H1 (cell line): ENCODE data around the gene RBM15B. TPM values are rescaled to one million over a fixed set of nuclear protein-coding genes. Genes with fewer than 3 reads are reported as not detected.

Experiments used
- CTCF ChIA-PET: fragments of 300-600 bp; sonication (Branson Sonifier 250); formaldehyde crosslinking; loops from one replicate; lab custom pipeline; 2021; ENCODE audit not compliant: partially characterized antibody; lab: Charles Lee
- POLR2A ChIA-PET: fragments of 300-600 bp; sonication (Branson Sonifier 250); formaldehyde crosslinking; loops from one replicate; lab custom pipeline; 2021; ENCODE audit warnings: inconsistent platforms; ENCODE audit not compliant: partially characterized antibody; lab: Charles Lee
- DNase-seq, 2 experiments: peaks; one replicate each; pipeline versions ENCODE4 v3.0.0 to v3.0.0-alpha.2; 2010 to 2022; ENCODE audit warnings: low spot score in 2 of 2, low read depth in 1 of 2, mixed read lengths in 1 of 2
- FAIRE-seq: peaks from 2 replicates; lab custom pipeline; 2011; peaks lifted over from hg19 to GRCh38; lab: Jason Lieb, UNC
- H2AFZ ChIP-seq: 2 replicates; pipeline ENCODE4 v1.8.1; 2012; ENCODE audit warnings: low read length, inconsistent platforms
- H2AK5ac ChIP-seq: 2 replicates; pipeline ENCODE4 v1.6.1; 2013; ENCODE audit warnings: low read depth, low read length
- H2BK120ac ChIP-seq: replicated peaks from 2 replicates; pipeline ENCODE3; 2013; ENCODE audit warnings: low read depth, low read length, inconsistent platforms
- H2BK12ac ChIP-seq: 2 replicates; pipeline ENCODE4 v1.6.1; 2013; ENCODE audit warnings: low read depth, low read length
- H2BK15ac ChIP-seq: 2 replicates; pipeline ENCODE4 v1.6.1; 2013; ENCODE audit warnings: low read length
- H2BK20ac ChIP-seq: 2 replicates; pipeline ENCODE4 v1.6.1; 2013; ENCODE audit warnings: low read length
- H2BK5ac ChIP-seq: 2 replicates; pipeline ENCODE4 v1.6.1; 2013; ENCODE audit warnings: low read depth, low read length
- H3K14ac ChIP-seq: 2 replicates; pipeline ENCODE4 v1.6.1; 2013; ENCODE audit warnings: inconsistent platforms; ENCODE audit not compliant: insufficient read length
- H3K18ac ChIP-seq: 2 replicates; pipeline ENCODE4 v1.6.1; 2013; ENCODE audit warnings: low read length; ENCODE audit errors: extremely low read depth
- H3K23ac ChIP-seq: 2 replicates; pipeline ENCODE4 v1.6.1; 2013; ENCODE audit warnings: inconsistent platforms; ENCODE audit not compliant: insufficient read length
- H3K23me2 ChIP-seq: 2 replicates; pipeline ENCODE4 v1.6.1; 2013; ENCODE audit warnings: low read depth, low read length
- H3K27ac ChIP-seq: 2 replicates; pipeline ENCODE4 v1.6.1; 2011; ENCODE audit warnings: low read depth, low read length, inconsistent platforms
- H3K27me3 ChIP-seq, 4 experiments: replicated peaks in 1 of 4; 1 replicate in 1 of 4; 2 replicates in 3 of 4; pipeline versions ENCODE4 v1.6.1 to v1.8.1; 2011 to 2013; ENCODE audit warnings: low read length in 3 of 4, mild to moderate bottlenecking in 3 of 4, inconsistent platforms in 2 of 4, mixed read lengths in 2 of 4, moderate library complexity in 1 of 4; ENCODE audit not compliant: control insufficient read depth in 3 of 4, insufficient read depth in 3 of 4; ENCODE audit errors: extremely low read depth in 1 of 4
- H3K36me3 ChIP-seq, 4 experiments: 2 replicates each; pipeline versions ENCODE4 v1.6.1 to v1.8.1; 2011 to 2013; ENCODE audit warnings: mild to moderate bottlenecking in 4 of 4, low read length in 3 of 4, moderate library complexity in 2 of 4, control low read depth in 1 of 4, inconsistent platforms in 1 of 4; ENCODE audit not compliant: insufficient read depth in 4 of 4, control insufficient read depth in 2 of 4
- H3K4ac ChIP-seq: replicated peaks from 2 replicates; pipeline ENCODE3; 2013; ENCODE audit warnings: low read length, low read depth, mixed read lengths, inconsistent platforms; ENCODE audit not compliant: insufficient read length
- H3K4me1 ChIP-seq, 4 experiments: replicated peaks in 1 of 4; 1 replicate in 1 of 4; 2 replicates in 3 of 4; pipeline versions ENCODE4 v1.6.1 to v1.8.1; 2011 to 2013; ENCODE audit warnings: low read length in 3 of 4, inconsistent platforms in 2 of 4, mixed read lengths in 1 of 4; ENCODE audit not compliant: insufficient read depth in 4 of 4, control insufficient read depth in 3 of 4
- H3K4me2 ChIP-seq, 2 experiments: 2 replicates each; pipeline versions ENCODE4 v1.6.1 to v1.8.1; 2011 to 2013; ENCODE audit warnings: low read depth in 2 of 2, low read length in 2 of 2, control low read depth in 1 of 2, inconsistent platforms in 1 of 2, mild to moderate bottlenecking in 1 of 2; ENCODE audit not compliant: insufficient read depth in 1 of 2
- H3K4me3 ChIP-seq, 4 experiments: fragments of 200-600, 300-600 bp in 1 of 4; sonication (generic), shearing (Covaris generic), sonication (Bioruptor Twin) in 1 of 4; 2 replicates each; pipeline versions ENCODE4 v1.5.1 to v1.8.1; 2011 to 2016; ENCODE audit warnings: low read length in 4 of 4, low read depth in 3 of 4, control low read depth in 2 of 4, inconsistent platforms in 2 of 4, mild to moderate bottlenecking in 2 of 4, mixed read lengths in 1 of 4, moderate library complexity in 1 of 4; ENCODE audit not compliant: insufficient read depth in 2 of 4; ENCODE audit errors: extremely low read depth in 1 of 4
- H3K56ac ChIP-seq: replicated peaks from 2 replicates; pipeline ENCODE3; 2013; ENCODE audit warnings: low read depth, mild to moderate bottlenecking, mixed read lengths, low read length, inconsistent platforms; ENCODE audit not compliant: insufficient read length
- H3K79me1 ChIP-seq: 2 replicates; pipeline ENCODE4 v1.6.1; 2013; ENCODE audit warnings: low read depth, low read length, control low read depth
- H3K79me2 ChIP-seq, 2 experiments: 2 replicates each; pipeline versions ENCODE4 v1.6.1 to v1.8.1; 2012 to 2013; ENCODE audit warnings: low read length in 2 of 2, mild to moderate bottlenecking in 2 of 2, inconsistent platforms in 1 of 2; ENCODE audit not compliant: insufficient read depth in 2 of 2, control insufficient read depth in 1 of 2
- H3K9ac ChIP-seq, 4 experiments: replicated peaks in 1 of 4; 1 replicate in 1 of 4; 2 replicates in 3 of 4; pipeline versions ENCODE4 v1.6.1 to v1.8.1; 2011 to 2013; ENCODE audit warnings: low read depth in 3 of 4, low read length in 3 of 4, control low read depth in 2 of 4, mild to moderate bottlenecking in 2 of 4, moderate library complexity in 2 of 4, inconsistent platforms in 1 of 4; ENCODE audit errors: extremely low read depth in 1 of 4
- H3K9me3 ChIP-seq, 2 experiments: 2 replicates each; pipeline versions ENCODE4 v1.6.1 to v1.8.1; 2012 to 2013; ENCODE audit warnings: mild to moderate bottlenecking in 2 of 2, moderate library complexity in 2 of 2, control low read depth in 1 of 2, inconsistent platforms in 1 of 2, low read depth in 1 of 2, low read length in 1 of 2, mixed read lengths in 1 of 2; ENCODE audit not compliant: insufficient read depth in 2 of 2
- H4K20me1 ChIP-seq, 2 experiments: replicated peaks in 1 of 2; 2 replicates each; pipeline versions ENCODE3 to v1.8.1; 2011 to 2013; ENCODE audit warnings: inconsistent platforms in 2 of 2, low read length in 2 of 2, mild to moderate bottlenecking in 1 of 2; ENCODE audit not compliant: insufficient read depth in 2 of 2, control insufficient read depth in 1 of 2
- H4K5ac ChIP-seq: 2 replicates; pipeline ENCODE4 v1.6.1; 2013; ENCODE audit warnings: low read length, low read depth, mixed read lengths, inconsistent platforms; ENCODE audit not compliant: insufficient read length
- H4K8ac ChIP-seq: 2 replicates; pipeline ENCODE4 v1.8.0; 2013; ENCODE audit warnings: mild to moderate bottlenecking, moderate library complexity, low read length, inconsistent platforms; ENCODE audit not compliant: insufficient read depth; ENCODE audit errors: extremely low read depth
- H4K91ac ChIP-seq: replicated peaks from 2 replicates; pipeline ENCODE3; 2013; ENCODE audit warnings: low read length, mixed read lengths, inconsistent platforms; ENCODE audit not compliant: insufficient read length
- EGR1 ChIP-seq: IDR thresholded peaks from 2 replicates; pipeline ENCODE4 v1.6.1; 2011; ENCODE audit warnings: low read depth, low read length, borderline replicate concordance
- NRF1 ChIP-seq: IDR thresholded peaks from 2 replicates; pipeline ENCODE4 v1.6.1; 2011; ENCODE audit warnings: mild to moderate bottlenecking, low read depth, low read length, improper control_type of control experiment
- SUZ12 ChIP-seq: fragments of 200-600 bp; sonication (generic); IDR thresholded peaks from 2 replicates; pipeline ENCODE4 v1.6.1; 2012; ENCODE audit warnings: mild to moderate bottlenecking, inconsistent platforms, low read length, moderate library complexity, mixed read lengths
- TAF1 ChIP-seq: IDR thresholded peaks from 2 replicates; pipeline ENCODE4 v1.6.1; 2011; ENCODE audit warnings: mild to moderate bottlenecking, low read depth, low read length
- TAF7 ChIP-seq: optimal IDR thresholded peaks from 2 replicates; pipeline ENCODE3; 2011; ENCODE audit warnings: low read depth, mild to moderate bottlenecking, inconsistent platforms, low read length, moderate library complexity, borderline replicate concordance
- ZNF274 ChIP-seq: IDR thresholded peaks from 2 replicates; pipeline ENCODE4 v1.7.0; 2012; ENCODE audit warnings: low read length, borderline replicate concordance; ENCODE audit errors: extremely low read depth
- WGBS, 2 experiments: shearing (Covaris generic) in 1 of 2; methylation state at CpG; one replicate each; pipeline versions ENCODE4 v1.1.6 to v1.1.7; 2013 to 2015; ENCODE audit warnings: low lambda C conversion rate in 2 of 2, mixed read lengths in 2 of 2, inconsistent platforms in 1 of 2, low coverage in 1 of 2, missing lambda C conversion rate in 1 of 2; ENCODE audit not compliant: insufficient replicate concordance in 2 of 2, insufficient coverage in 1 of 2, insufficient read length in 1 of 2; ENCODE audit errors: extremely low coverage in 1 of 2, missing lambda C conversion rate in 1 of 2; 5-methylcytosine and 5-hydroxymethylcytosine counted together
- polyA plus RNA-seq, 7 experiments: library from polyadenylated mRNA; depleted of rRNA in 3 of 7; stranded (reverse) in 5 of 7; unstranded in 2 of 7; fragments of >200 nt in 5 of 7; fragments of 200-250 nt in 2 of 7; gene quantifications; 1 replicate in 5 of 7; 2 replicates in 1 of 7; 4 replicates in 1 of 7; pipeline versions ENCODE4 v1.2.1 to v1.2.3, GENCODE V29; 2011 to 2013; ENCODE audit warnings: missing spikeins in 2 of 7, mixed read lengths in 2 of 7
- total RNA-seq: library from RNA; stranded (reverse); fragmentation: NEBNext Ultra II Directional; extraction: Animal tissue kit (Norgen Biotek cat#: 25700); gene quantifications from 2 replicates; pipeline ENCODE4 v1.2.1, GENCODE V29; 2021

RBM15B gene
- total and polyA plus RNA-seq, 2 of the 8 experiments (the other 6 are each of a cell fraction or from before 2014, with no cell fraction given) = 22.2 to 59.1 TPM

DNA sequence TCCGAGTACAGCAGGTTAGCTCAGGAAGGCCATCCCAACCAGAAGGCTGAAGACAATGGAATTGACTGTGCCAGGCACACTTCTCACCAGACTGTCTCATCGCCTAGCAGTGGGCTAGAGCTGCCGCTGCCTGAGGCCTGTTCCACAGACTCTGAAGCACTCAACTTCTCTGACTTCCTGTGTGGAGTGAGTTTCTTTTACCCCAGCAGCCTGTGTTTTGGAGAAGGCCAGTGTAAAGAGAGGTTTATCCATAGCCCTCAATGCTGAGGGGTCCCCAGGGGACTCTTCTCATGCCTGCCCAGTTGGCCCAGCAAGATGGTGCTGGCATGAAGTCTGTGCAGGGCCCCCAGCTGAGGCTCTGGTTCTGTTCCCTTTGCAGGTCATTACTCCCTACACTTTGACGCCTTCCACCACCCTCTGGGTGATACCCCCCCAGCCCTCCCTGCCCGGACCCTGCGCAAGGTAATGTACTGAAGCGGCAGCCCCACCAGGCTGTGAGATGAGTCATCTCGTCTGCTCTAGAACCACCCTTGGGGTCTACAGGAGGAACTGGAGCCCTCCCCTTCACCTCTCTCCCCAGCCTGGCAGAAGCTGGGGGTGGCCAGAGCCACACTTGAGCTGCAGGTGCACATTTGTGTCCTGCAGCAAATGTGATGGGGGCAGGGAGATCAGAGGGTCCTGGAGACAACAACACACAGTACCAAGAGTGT is 11.2 kb upstream of the RBM15B start:
- H3K4me1 ChIP-seq = peaks cover 0 to 3% (median 0%) of the 10 kb centered on the region in 4 experiments; a peak in 3 of 7 replicates
- POLR2A ChIA-PET = interaction anchor here (1.4 kb wide), 1 partner anchor 14 kb away, joined by 3 read pairs; no protein-coding TSS in a partner anchor
- no peak overlapping the region for H3K4ac ChIP-seq

More for the DNA sequence above, 11.2 kb upstream of the RBM15B start:
- no peaks in the 10 kb centered on the region for H3K79me1 ChIP-seq
- H3K36me3 ChIP-seq = peaks cover 0 to 3% (median 1%) of the 10 kb centered on the region in 4 experiments; a peak in 4 of 8 replicates
- peaks cover 0 to 7% of the 10 kb centered on the region in 2 experiments; a peak in 2 of 4 replicates for H3K79me2 ChIP-seq
- no peak overlapping the region for H3K4me2 ChIP-seq
- H3K4me3 ChIP-seq = no peak overlapping the region
- H3K23ac ChIP-seq = no peak overlapping the region
- H2BK12ac ChIP-seq = no peak overlapping the region
- H3K27ac ChIP-seq = no peak overlapping the region
- no peak overlapping the region for H4K91ac ChIP-seq
- H2BK120ac ChIP-seq = no peak overlapping the region
- no peaks in the 10 kb centered on the region for H3K27me3 ChIP-seq
- no peak overlapping the region for H2BK20ac ChIP-seq
- CTCF ChIA-PET = interaction anchor here (0.6 to 6.8 kb wide), 7 partner anchors 8 to 765 kb away, joined by 3 to 35 read pairs (median 6); partner anchors contain the start of genes MAPKAPK3 and RBM15B
- H3K9me3 ChIP-seq = no peaks in the 10 kb centered on the region
- no peak overlapping the region for H2AK5ac ChIP-seq
- DNase-seq = no peak
- no peak for FAIRE-seq
- H4K8ac ChIP-seq = no peak overlapping the region
- no peak overlapping the region for H2BK15ac ChIP-seq
- H2BK5ac ChIP-seq = no peak overlapping the region
- TF ChIP-seq TAF7 (no peak), ZNF274 (no peak), SUZ12 (no peak), NRF1 (no peak), EGR1 (no peak), TAF1 (no peak)
- 89% methylated on average over 6 of the region's 8 CpGs; no CpG with 5 or more reads in 1 of the 2 experiments for WGBS, 2 experiments
- H3K23me2 ChIP-seq = no peaks in the 10 kb centered on the region
- no peak overlapping the region for H4K5ac ChIP-seq
- H4K20me1 ChIP-seq = peaks cover 0 to 2% of the 10 kb centered on the region in 2 experiments
- H3K18ac ChIP-seq = no peak overlapping the region
- H3K9ac ChIP-seq = no peak overlapping the region; a peak in 1 of 7 replicates
- H2AFZ ChIP-seq = no peak overlapping the region
- no peak overlapping the region for H3K14ac ChIP-seq
- no peak overlapping the region for H3K56ac ChIP-seq
